IMR-90 (cell line): ENCODE data around the gene TENM3.

ENCODE experiments used
- CEBPB ChIP-seq: IDR thresholded peaks from 2 replicates; pipeline ENCODE4 v1.6.1; 2012; ENCODE audit warnings: low read depth, low read length, improper control_type of control experiment
- CHD1 ChIP-seq: IDR thresholded peaks from 2 replicates; pipeline ENCODE4 v1.6.1; 2012; ENCODE audit warnings: low read depth, low read length, improper control_type of control experiment
- FOS ChIP-seq: fragments of 150-350 bp; IDR thresholded peaks from 2 replicates; pipeline ENCODE4 v1.6.1; 2016; ENCODE audit warnings: low read depth, low read length
- MAFK ChIP-seq: IDR thresholded peaks from 2 replicates; pipeline ENCODE4 v1.6.1; 2012; ENCODE audit warnings: low read depth, low read length, improper control_type of control experiment
- MAZ ChIP-seq: IDR thresholded peaks from 2 replicates; pipeline ENCODE4 v1.6.1; 2012; ENCODE audit warnings: low read depth, mild to moderate bottlenecking, low read length, improper control_type of control experiment, moderate library complexity, borderline replicate concordance
- MXI1 ChIP-seq: IDR thresholded peaks from 2 replicates; pipeline ENCODE4 v1.6.1; 2012; ENCODE audit warnings: low read depth, mild to moderate bottlenecking, low read length, moderate library complexity, borderline replicate concordance
- POLR2A ChIP-seq: IDR thresholded peaks from 2 replicates; pipeline ENCODE4 v1.6.1; 2012; ENCODE audit warnings: mild to moderate bottlenecking, low read depth, low read length
- RAD21 ChIP-seq: IDR thresholded peaks from 2 replicates; pipeline ENCODE4 v1.6.1; 2012; ENCODE audit warnings: low read length, improper control_type of control experiment
- RCOR1 ChIP-seq: IDR thresholded peaks from 2 replicates; pipeline ENCODE4 v1.6.1; 2012; ENCODE audit warnings: mild to moderate bottlenecking, low read length, improper control_type of control experiment; ENCODE audit not compliant: insufficient replicate concordance
- SMC3 ChIP-seq: fragments of 150-350 bp; IDR thresholded peaks from 2 replicates; pipeline ENCODE4 v1.6.1; 2016; ENCODE audit warnings: low read depth, mild to moderate bottlenecking, antibody characterized with exemption, low read length, moderate library complexity
- USF2 ChIP-seq: fragments of 150-350 bp; IDR thresholded peaks from 2 replicates; pipeline ENCODE4 v1.6.1; 2017; ENCODE audit warnings: mild to moderate bottlenecking, antibody characterized with exemption, low read length, low read depth
- TF ChIP-seq, protein P1 (sequence below): conservative IDR thresholded peaks from 2 replicates; pipeline ENCODE4 v1.5.1; 2012; ENCODE audit warnings: mild to moderate bottlenecking, low read depth, low read length, improper control_type of control experiment

DNA sequence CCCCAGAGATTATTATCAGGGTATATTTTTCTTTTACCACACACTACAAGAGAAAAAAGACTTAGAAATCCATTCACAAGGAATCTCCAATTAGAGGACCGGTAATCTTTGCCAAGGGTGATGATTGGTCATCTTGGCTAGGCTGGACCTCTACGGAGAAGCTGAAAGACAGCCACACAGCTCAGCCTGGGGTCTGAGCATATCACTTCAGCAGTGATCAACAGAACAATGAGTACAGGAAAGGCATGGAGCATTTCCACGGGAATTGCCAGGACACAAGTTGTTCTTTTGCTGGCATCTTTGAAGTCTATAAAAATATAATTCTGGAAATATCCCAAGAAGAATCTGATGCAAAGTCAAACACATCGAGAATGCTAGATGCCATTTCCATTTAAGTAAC, 191.5 kb downstream of the TENM3 start:
- TF ChIP-seq RCOR1 (no peak), MXI1 (no peak), POLR2A (no peak), CEBPB (no peak), RAD21 (no peak), MAFK (no peak), FOS (no peak), CHD1 (no peak), USF2 (no peak), MAZ (no peak), SMC3 (no peak)
- TF ChIP-seq, protein P1, sequence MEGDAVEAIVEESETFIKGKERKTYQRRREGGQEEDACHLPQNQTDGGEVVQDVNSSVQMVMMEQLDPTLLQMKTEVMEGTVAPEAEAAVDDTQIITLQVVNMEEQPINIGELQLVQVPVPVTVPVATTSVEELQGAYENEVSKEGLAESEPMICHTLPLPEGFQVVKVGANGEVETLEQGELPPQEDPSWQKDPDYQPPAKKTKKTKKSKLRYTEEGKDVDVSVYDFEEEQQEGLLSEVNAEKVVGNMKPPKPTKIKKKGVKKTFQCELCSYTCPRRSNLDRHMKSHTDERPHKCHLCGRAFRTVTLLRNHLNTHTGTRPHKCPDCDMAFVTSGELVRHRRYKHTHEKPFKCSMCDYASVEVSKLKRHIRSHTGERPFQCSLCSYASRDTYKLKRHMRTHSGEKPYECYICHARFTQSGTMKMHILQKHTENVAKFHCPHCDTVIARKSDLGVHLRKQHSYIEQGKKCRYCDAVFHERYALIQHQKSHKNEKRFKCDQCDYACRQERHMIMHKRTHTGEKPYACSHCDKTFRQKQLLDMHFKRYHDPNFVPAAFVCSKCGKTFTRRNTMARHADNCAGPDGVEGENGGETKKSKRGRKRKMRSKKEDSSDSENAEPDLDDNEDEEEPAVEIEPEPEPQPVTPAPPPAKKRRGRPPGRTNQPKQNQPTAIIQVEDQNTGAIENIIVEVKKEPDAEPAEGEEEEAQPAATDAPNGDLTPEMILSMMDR: no peak
